ENCODE measurements around the gene FHIT.

- TF ChIP-seq, protein P1, sequence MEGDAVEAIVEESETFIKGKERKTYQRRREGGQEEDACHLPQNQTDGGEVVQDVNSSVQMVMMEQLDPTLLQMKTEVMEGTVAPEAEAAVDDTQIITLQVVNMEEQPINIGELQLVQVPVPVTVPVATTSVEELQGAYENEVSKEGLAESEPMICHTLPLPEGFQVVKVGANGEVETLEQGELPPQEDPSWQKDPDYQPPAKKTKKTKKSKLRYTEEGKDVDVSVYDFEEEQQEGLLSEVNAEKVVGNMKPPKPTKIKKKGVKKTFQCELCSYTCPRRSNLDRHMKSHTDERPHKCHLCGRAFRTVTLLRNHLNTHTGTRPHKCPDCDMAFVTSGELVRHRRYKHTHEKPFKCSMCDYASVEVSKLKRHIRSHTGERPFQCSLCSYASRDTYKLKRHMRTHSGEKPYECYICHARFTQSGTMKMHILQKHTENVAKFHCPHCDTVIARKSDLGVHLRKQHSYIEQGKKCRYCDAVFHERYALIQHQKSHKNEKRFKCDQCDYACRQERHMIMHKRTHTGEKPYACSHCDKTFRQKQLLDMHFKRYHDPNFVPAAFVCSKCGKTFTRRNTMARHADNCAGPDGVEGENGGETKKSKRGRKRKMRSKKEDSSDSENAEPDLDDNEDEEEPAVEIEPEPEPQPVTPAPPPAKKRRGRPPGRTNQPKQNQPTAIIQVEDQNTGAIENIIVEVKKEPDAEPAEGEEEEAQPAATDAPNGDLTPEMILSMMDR (conservative IDR thresholded peaks at IDR 0.05; ENCODE audit: low read depth, low read length) = no peak
- TF ChIP-seq EZH2 (IDR thresholded peaks at IDR 0.05; ENCODE audit: low read length, unreplicated experiment) = no peak
Measured at GRCh38 chr3:61032991-61033390, 218.3 kb downstream of the FHIT start.

All from PC-3 (cell line).